Gastroesophageal sphincter (tissue), 3 donors: ENCODE results near the gene HDGFL2.

Experiments
- EP300 ChIP-seq: sonication (generic); formaldehyde crosslinking; IDR thresholded peaks from one replicate; pipeline ENCODE4 v1.6.1; 2017; ENCODE audit warnings: antibody characterized with exemption, mild to moderate bottlenecking
- POLR2A ChIP-seq, 2 donors: fragments of 450-650 bp; IDR thresholded peaks; one replicate each; pipeline ENCODE4 v1.6.1; 2017; ENCODE audit warnings: antibody characterized with exemption in 2 of 2, mild to moderate bottlenecking in 2 of 2, moderate library complexity in 1 of 2
- POLR2AphosphoS5 ChIP-seq: sonication (generic); formaldehyde crosslinking; IDR thresholded peaks from one replicate; pipeline ENCODE4 v1.6.1; 2017; ENCODE audit warnings: antibody characterized with exemption
- TF ChIP-seq, protein P1 (sequence below), 4 experiments: fragments of 200-600 bp in 2 of 4; fragments of 450-650 bp in 2 of 4; sonication (generic) in 1 of 4; IDR thresholded peaks; one replicate each; pipeline ENCODE4 v1.5.1; 2017 to 2019; ENCODE audit warnings: antibody characterized with exemption in 4 of 4, mild to moderate bottlenecking in 2 of 4, moderate library complexity in 2 of 4

DNA sequence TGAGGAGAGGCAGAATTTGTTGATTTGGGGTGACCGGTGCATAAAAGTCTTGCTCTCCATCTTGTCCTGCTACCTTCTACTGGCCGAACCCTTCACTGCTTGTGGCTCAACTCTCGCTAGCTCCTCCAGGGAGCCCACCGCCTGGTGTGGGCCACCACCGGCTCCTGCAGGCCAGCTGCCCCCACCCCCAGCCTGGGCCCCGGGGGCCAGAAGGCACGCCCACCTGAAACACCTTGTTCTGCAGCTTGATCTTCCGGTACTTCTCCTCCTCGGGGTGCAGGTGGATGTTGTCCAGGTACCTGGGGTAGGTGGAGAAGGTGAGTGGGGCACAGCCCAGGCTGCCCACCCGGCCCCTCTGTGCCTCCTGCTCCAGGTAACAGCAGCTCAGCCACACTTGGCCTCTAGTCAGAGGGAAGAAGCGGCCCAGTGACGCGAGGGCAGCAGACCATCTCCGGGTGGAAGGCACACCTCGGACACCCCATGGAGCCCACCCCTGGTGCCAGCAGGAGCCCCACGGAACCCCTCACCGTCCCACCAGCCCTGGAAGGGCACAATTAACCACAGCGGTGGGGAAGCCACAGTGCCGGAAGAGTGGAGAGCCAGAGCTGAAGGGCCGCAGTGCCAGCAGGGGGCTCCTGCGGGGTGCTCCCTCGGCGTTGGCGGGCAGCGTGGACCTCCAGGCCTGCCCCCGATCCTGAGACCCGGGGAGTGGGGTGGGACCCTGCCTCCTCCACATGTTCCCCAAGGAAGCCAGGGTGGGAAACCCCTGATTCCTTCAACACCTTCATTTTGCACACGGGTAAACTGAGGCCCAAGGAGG is 24.6 kb upstream of the HDGFL2 start:
- TF ChIP-seq, protein P1, sequence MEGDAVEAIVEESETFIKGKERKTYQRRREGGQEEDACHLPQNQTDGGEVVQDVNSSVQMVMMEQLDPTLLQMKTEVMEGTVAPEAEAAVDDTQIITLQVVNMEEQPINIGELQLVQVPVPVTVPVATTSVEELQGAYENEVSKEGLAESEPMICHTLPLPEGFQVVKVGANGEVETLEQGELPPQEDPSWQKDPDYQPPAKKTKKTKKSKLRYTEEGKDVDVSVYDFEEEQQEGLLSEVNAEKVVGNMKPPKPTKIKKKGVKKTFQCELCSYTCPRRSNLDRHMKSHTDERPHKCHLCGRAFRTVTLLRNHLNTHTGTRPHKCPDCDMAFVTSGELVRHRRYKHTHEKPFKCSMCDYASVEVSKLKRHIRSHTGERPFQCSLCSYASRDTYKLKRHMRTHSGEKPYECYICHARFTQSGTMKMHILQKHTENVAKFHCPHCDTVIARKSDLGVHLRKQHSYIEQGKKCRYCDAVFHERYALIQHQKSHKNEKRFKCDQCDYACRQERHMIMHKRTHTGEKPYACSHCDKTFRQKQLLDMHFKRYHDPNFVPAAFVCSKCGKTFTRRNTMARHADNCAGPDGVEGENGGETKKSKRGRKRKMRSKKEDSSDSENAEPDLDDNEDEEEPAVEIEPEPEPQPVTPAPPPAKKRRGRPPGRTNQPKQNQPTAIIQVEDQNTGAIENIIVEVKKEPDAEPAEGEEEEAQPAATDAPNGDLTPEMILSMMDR (IDR thresholded peaks at IDR 0.05), result no peak
- TF ChIP-seq POLR2A (IDR thresholded peaks at IDR 0.05), result no peak
- no peak for TF ChIP-seq POLR2AphosphoS5
- TF ChIP-seq EP300, result no peak
